Calu3 (cell line): Measurements from ENCODE around the gene CLTRN. TPM values are rescaled to one million over a fixed set of nuclear protein-coding genes. Genes with fewer than 3 reads are reported as not detected.

Experiments
- BruUV-seq: library from RNA; stranded (reverse); fragments of 400-500 nt; replicated peaks from 2 replicates; lab custom pipeline; 2021; lab: Mats Ljungman, UMichigan
- CTCF ChIA-PET: fragments of 300-600 bp; sonication (Branson Sonifier 250); formaldehyde crosslinking; loops from one replicate; lab custom pipeline; 2022; ENCODE audit warnings: antibody characterized with exemption; lab: Charles Lee
- DNase-seq: peaks from one replicate; pipeline ENCODE4 v3.0.0; 2022
- H3K27ac Mint-ChIP-seq: one replicate; pipeline ENCODE4 v1.8.0; 2022; ENCODE audit warnings: mixed read lengths; ENCODE audit not compliant: unreplicated experiment
- H3K27me3 Mint-ChIP-seq: one replicate; pipeline ENCODE4 v1.8.0; 2022; ENCODE audit warnings: mixed read lengths; ENCODE audit not compliant: unreplicated experiment
- H3K36me3 Mint-ChIP-seq: one replicate; pipeline ENCODE4 v1.8.0; 2022; ENCODE audit warnings: mild to moderate bottlenecking, moderate library complexity, mixed read lengths; ENCODE audit not compliant: insufficient read depth, unreplicated experiment
- H3K4me1 Mint-ChIP-seq: one replicate; pipeline ENCODE4 v1.8.0; 2022; ENCODE audit warnings: mild to moderate bottlenecking, low read depth, mixed read lengths; ENCODE audit not compliant: unreplicated experiment
- H3K4me3 Mint-ChIP-seq: one replicate; pipeline ENCODE4 v1.8.0; 2022; ENCODE audit warnings: mild to moderate bottlenecking, low read depth, moderate library complexity, mixed read lengths; ENCODE audit not compliant: unreplicated experiment
- H3K9me3 Mint-ChIP-seq: one replicate; pipeline ENCODE4 v1.8.0; 2022; ENCODE audit warnings: low read depth, mixed read lengths; ENCODE audit not compliant: unreplicated experiment
- CTCF ChIP-seq: fragments of 200-600 bp; IDR thresholded peaks from one replicate; pipeline ENCODE4 v1.8.0; 2022; ENCODE audit warnings: antibody characterized with exemption; ENCODE audit not compliant: unreplicated experiment
- intact Hi-C: fragments of 100-400 bp; cut with micrococcal nuclease; formaldehyde crosslinking; loops from one replicate; pipeline ENCODE4 v1.10.0; 2022; ENCODE audit not compliant: unreplicated experiment
- total RNA-seq: library from RNA; stranded (reverse); gene quantifications from 2 replicates; pipeline ENCODE4 v1.2.3, GENCODE V29; 2022

CLTRN gene
- total RNA-seq, 1 experiment from 2014 or later: 35.3 TPM

- no peak for DNase-seq
- Mint-ChIP-seq H3K27me3 (no peaks in the 10 kb centered on the region), H3K9me3 (no peaks in the 10 kb centered on the region), H3K4me3 (no peak overlapping the region), H3K36me3 (peaks cover 11% of the 10 kb centered on the region), H3K27ac (peak overlapping the region; percentile 85), H3K4me1 (peaks cover 65% of the 10 kb centered on the region)
- intact Hi-C loops: no loop called here
- CTCF ChIA-PET: no interaction called here
- no TSS peak for BruUV-seq
- TF ChIP-seq CTCF: no peak
These were observed 59.4 kb downstream of the CLTRN start for GRCh38 chrX:15605226-15605625.

GRCh38 chrX:15602761-15603160 lies 61.8 kb downstream of the CLTRN start:
- intact Hi-C loops: no loop called here
- H3K9me3 Mint-ChIP-seq: no peaks in the 10 kb centered on the region

GRCh38 chrX:15601932-15602331 lies 62.7 kb downstream of the CLTRN start:
- no TSS peak for BruUV-seq
- peaks cover 62% of the 10 kb centered on the region for H3K4me1 Mint-ChIP-seq
- peak overlapping the region; percentile 94 for H3K27ac Mint-ChIP-seq
- H3K36me3 Mint-ChIP-seq: peaks cover 11% of the 10 kb centered on the region
- CTCF ChIA-PET: interaction anchor here (0.5 to 1.2 kb wide), 2 partner anchors 8 to 39 kb away, joined by 4 to 11 read pairs; no protein-coding TSS in a partner anchor
- no peak for DNase-seq
- H3K27me3 Mint-ChIP-seq: no peaks in the 10 kb centered on the region
- no peaks in the 10 kb centered on the region for H3K9me3 Mint-ChIP-seq
- peak overlapping the region; percentile 53 for H3K4me3 Mint-ChIP-seq
- no peak for TF ChIP-seq CTCF
- intact Hi-C loops: no loop called here

More at GRCh38 chrX:15602761-15603160, 61.8 kb downstream of the CLTRN start:
- Mint-ChIP-seq H3K27me3 (no peaks in the 10 kb centered on the region), H3K27ac (peak overlapping the region; percentile 86), H3K36me3 (peaks cover 11% of the 10 kb centered on the region), H3K4me3 (no peak overlapping the region), H3K4me1 (peaks cover 65% of the 10 kb centered on the region)
- BruUV-seq: no TSS peak
- no peak for TF ChIP-seq CTCF
- CTCF ChIA-PET: no interaction called here
- DNase-seq: no peak

- TF ChIP-seq CTCF: no peak
- Mint-ChIP-seq H3K4me1 (peaks cover 57% of the 10 kb centered on the region), H3K9me3 (no peaks in the 10 kb centered on the region), H3K4me3 (peak within 1 kb of the TSS; percentile 70), H3K27me3 (no peaks in the 10 kb centered on the region), H3K27ac (peak within 1 kb of the TSS; percentile 94), H3K36me3 (peaks cover 11% of the 10 kb centered on the region)
- no peak for DNase-seq
- no TSS peak for BruUV-seq
- intact Hi-C loops: no loop called here
- CTCF ChIA-PET: interaction anchor here (0.5 to 1.2 kb wide), 2 partner anchors 40 to 131 kb away, joined by 3 to 4 read pairs; no protein-coding TSS in a partner anchor
These were observed 63.9 kb downstream of the CLTRN start, which contains the start of gene ACE2 for GRCh38 chrX:15600745-15601144. TSS of gene ACE2 (minus strand) at chrX:15600960. CDS start at chrX:15600911, 49 bp downstream.
